GM20431 (cell line): ENCODE data around the gene MRPS11.
"Not testable (repeated sequence)": the region's sequence is repeated elsewhere in the genome, so short reads cannot be mapped to it uniquely, and the experiment has no call there.

Source experiments
- in situ Hi-C: fragments of 300-500 bp; cut with MseI, MboI; formaldehyde crosslinking; loops from one replicate; pipeline ENCODE4 v1.15.0; 2020; ENCODE audit warnings: low sequenced_read_pairs; ENCODE audit not compliant: unreplicated experiment

Gene MRPS11

DNA sequence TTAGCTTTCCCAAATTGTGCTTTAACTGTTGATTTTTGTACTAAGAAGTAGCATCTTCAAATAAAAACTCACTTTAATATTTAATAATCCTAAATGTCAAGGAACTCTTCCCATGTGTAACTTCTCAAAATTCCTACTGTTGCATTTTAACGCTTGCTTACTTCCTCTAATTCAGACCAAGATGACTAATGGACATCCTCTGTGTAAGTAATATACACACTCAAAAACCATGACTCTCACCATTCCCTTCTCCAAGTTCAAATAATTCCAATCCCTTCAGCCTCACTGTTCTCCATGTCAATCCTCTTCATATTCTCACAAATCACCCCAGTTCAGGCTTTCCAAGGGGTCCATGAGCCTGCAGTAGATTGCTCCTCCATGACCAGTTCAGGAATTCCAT, 13.3 kb upstream of the MRPS11 start:
- in situ Hi-C loops: no loop called here

DNA sequence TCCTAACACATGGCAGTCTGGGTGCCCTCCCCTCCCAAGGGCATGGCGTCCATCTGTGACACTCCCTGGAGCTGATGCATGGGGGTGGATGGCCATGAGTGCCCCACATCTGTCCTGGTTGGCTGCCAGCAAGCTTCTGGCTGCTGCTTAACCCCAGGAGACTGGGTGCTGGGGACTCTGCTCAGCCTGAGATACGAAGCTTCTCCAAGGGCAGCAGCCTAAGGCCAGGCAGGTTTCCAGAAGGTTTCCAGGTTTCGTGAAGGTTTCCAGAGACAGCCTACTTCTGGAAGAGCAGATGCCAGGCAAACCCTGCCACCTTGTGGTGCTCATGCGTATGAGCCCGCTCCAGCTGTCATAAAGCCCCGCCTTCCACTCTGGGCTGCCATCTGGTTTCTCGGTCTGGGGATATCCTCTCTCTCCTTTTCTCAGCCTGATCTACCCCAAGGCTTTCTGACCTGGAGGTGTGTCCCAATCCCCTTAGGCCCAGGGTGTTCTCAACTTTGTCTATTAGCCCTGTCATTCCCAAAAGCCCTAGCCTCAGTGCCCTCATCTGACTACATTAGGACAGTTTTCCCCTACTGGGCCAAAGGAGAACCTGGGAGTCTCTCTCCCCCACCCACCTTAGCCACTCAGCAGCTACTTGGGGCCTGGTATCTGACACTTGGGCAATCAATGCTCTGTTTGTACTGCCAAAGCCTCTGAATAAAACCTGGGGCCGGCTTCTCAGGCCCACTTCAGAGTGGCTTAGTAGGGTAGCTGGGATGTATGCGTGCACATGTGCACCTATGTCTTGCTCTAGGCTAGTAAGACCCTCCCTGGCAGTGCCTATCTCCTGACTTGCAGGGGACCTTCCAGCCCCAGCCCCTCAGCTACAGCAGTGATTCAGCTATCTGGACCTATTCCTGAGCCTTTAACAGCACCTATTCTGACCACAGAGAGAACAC, 12.4 kb upstream of the MRPS11 start:
- in situ Hi-C loops: no loop called here

DNA sequence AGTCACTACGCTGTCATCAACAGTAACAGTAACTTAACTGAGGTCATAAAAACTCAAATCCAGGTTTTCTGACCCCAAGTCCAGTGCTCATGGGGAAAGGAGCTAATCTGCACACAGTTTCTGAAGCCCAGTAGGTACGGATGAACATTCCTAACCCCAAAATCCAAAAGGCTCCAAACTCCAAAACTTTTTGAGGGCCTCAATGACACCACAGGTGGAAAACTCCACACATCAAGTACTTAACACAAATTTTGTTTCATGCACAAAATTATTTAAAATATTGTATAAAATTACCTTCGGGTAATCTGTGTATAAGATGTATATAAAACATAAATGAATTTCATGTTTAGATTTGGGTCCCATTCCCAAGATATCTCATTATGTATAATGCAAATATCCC, 10.8 kb upstream of the MRPS11 start:
- in situ Hi-C loops: no loop called here

DNA sequence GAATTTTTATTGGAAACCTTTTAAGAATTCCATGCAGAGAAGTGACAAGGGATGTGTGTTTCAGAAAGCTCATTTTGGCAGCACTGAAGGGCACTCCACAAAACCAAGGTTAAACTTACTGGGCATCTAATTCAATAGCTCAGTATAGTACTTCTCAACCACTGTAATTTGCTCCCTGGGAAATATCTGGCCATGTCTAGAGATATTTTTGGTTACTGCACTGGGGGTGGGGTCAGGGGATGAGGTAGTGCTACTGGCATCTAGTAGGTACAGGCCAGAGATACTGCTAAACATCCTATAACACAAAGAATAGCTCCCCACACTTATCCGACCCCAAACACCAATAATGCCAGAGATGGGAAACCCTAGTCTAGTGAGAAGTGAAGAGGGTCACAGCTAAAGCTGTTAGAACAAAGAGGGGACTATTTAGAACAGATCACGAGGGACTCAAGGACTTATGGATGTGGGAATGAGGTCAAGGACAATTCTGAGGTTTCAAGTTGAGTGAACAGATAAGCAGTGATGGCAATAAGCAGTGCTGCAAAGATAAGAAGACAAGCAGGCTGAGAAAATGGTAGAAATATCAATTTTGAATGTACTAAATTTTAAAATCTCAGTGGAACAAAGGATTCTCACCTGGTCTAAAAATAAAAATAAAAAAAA, 3.5 kb upstream of the MRPS11 start:
- in situ Hi-C loops: no loop called here

DNA sequence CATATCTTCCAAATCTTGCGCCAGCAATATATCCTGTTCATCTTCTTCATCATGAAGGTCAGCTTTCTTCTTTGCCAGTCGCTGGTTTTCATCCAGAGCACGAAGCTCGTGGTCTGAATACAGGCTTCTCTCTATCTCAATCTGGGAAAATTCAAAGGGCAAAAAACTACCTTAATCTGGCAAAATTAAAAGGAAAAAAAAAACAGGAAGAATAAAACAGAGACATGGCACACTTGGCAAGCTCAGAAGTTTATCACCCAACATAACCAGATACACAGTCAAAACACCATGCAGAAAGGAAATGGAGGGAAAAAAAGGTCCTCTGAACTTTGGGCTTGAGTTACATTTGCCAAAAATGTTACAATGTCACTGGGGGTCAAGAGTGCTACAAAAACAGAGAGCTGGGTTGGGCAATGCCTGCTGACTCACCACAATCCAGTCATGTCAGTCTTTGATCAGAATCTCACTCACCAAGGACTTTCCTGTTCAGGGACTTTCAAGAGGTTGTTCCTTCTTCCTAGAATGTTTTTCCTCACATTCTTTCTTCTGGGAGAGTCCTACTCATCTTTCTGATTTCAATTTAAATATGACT, 1.8 kb upstream of the MRPS11 start:
- in situ Hi-C loops: no loop called here

DNA sequence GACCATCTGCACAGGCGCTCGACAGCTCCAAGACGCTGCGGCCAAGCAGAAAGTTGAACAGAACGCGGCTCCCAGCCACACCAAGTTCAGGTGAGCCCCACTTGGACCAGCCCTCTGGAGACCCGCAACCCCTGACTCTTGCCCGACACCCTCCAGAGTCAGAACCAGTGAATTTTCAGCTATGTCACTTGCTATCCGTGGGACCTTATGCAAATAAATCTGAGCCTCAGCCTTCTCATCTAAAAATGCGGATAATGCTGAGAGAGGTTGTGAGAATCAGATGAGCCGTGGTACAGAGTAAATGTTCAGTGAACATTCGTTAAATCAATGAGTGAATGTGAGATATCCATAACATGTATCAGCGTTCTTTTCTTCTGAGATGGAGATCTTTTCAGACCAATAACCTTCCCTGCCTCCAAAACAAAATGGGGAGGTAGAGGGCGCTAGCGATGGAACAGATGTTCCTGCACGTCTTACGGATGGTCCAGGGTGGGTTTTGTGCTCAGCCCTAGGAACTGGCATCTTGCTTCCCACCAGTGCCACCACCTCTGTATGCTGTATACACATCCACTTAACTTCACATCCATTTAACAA, 524 bp downstream of the MRPS11 start:
- in situ Hi-C loops: no loop called here

DNA sequence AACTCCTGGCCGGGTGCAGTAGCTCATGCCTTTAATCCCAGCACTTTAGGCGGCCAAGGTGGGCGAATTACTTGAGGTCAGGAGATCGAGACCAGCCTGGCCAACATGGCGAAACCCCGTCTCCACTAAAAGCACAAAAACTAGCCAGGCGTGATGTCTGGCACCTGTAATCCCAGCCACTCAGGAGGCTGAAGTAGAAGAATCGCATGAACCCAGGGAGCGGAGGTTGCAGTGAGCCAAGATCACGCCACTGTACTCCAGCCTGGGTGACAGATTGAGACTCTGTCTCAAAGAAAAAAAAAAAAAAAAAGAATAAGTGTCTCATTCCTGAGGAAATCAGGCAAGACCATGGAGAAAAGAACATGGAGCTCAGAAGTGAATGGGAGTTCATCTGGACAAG, 1.2 kb downstream of the MRPS11 start:
- in situ Hi-C loops: not testable (repeated sequence)

DNA sequence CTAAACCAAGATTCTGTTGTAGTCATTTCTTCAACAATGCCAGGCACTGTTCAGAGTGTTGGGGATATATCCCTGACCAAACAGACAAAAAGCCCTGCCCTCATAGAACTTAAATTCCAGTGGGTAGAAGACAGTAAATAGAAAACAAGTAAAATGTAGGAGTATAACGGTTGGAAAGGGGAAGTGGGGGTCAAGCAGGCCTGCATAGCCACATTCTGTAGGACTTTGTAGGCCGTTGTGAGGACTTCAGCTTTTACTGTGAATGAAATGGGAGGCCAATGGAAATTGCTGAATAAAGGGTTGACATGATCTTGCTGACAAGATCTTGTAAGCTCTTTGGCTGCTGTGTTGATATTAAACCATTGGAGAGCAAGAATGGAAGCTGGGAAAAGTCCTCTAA, 1.8 kb downstream of the MRPS11 start:
- in situ Hi-C loops: no loop called here

DNA sequence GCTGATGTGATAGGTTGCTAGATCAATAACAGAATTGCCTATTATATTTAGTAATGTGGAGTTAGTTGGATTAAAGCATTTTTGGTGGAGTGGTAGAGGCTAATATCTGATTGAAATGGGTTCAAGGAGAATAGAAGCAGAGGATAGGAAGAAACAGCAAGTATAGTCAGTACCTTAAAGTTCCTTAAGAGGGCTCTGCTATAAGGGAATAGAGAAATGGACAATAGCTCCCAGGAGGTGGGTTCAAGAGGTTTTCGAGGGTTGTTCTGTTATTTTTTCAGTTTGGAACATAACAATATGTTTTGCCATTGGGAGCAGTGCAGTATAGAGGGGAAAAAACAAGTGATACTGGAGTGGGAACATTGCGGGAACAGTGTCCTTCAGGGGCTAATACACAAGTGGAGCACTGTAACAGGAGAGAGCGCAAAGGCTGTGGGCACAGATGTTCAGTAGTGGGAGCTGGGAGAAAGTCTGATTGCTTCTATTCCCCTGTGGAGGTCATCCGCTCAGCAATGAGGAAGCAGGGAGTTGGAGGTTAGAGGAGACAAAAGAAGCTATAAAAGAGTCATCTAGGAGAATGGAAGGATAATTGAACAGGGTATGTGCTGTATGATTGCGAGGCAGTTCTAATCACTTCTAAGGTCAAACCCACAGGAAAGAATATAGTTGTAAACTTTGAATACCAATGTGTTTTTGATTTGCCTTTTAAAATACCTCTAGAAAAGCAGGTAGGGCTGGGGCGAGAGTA, 3.3 kb downstream of the MRPS11 start:
- in situ Hi-C loops: no loop called here

DNA sequence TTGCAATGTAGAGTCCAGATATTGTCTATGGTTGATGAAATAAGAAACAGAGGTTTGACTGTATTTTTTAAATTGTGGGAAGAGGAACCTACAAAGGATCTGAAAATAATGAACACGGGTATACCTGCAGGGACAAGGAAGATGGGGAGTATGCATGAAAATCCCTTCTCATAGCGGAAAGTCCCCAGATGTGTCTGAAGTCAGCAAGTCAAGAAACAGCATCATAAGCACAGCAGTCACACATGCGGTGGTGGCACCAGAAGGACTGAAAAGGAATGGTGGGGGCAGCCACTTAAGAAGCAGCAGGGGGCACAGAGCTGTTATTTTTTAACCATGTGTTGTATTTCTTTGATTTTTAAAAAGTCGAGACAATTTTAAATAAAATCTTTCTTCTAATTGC, 4.7 kb downstream of the MRPS11 start:
- in situ Hi-C loops: no loop called here

DNA sequence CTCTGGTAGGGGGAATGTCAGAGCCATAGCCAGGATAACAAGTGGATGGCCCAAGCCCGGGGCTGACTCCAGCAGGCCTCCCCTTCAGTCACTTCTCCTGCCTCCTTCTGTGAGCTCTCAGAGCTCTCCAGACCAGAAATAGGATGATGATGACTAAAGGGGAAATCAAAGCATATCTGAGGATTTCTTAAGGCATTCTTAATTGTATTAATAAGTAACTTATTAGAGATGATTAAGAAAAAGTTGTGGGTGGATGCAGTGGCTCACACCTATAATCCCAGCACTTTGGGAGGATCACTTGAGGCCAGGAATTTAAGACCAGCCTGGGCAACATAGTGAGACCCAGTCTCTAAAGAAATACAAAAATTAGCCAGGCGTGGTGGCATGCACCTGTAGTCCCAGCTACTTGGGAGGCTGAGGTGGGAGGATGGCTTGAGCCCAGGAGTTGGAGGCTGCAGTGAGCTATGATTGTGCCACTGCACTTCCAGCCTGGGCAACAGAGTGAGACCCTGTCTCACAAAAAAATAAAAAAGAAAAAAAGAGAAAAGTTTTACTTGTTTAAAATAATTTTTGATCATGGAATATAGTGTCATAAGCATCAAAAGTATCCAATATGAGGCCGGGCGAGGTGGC, 6.3 kb downstream of the MRPS11 start:
- in situ Hi-C loops: not testable (repeated sequence)

DNA sequence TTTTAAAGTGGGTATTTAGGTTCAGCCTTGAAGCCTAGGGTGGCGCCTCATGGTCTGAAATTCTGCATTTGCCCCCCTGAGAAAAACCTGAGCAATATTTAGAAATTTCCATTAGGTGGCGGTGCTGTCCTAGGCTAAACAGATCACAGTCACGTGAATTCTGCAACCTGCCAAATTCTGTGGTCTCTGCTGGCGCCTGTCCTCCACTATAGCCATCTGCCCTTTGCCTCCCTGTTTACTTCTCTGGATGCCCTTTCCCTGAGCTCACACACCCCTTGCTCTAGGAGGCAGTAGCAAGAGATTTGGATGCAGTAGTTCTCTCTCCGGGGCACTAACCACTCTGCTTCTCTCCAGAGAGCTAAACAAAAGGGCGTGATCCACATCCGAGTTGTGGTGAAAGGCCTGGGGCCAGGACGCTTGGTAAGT, 9.1 kb downstream of the MRPS11 start:
- in situ Hi-C loops: no loop called here

DNA sequence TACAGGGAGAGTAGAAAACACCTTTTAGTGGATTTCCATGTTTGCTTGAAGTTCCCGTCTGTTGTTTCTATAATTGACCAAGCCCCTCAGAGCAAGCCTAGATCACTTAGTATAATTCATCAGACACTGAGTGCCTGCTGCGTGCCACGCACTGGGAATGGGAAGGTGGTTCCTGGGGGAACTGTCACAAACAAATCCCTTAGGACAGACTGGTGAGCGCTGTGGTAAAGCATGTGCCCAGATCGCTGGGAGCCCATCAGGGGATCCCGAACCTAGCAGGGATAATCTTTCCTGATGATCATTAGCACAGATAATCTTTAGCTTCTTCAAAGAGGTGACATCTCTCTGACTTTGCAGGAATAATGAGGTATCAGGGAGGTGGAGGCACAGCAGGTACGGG, 9.6 kb downstream of the MRPS11 start:
- in situ Hi-C loops: no loop called here

DNA sequence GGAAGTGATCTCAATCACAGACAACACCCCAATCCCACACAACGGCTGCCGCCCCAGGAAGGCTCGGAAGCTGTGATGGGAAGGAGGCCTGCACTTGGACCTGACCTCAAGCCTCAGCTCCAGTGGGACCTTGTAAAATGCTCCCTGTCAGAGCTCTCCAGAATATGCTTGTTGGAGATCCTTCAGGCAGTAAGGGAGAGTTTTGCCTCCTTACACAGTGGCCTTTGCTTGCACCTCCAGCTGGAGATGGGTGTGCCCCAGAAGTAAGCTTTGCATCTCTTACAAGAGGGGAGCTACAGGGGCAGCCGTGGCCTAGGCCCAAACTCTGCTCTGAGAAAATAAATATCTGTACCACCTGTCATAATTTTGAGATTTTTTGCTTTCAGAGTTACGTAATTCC, 10.4 kb downstream of the MRPS11 start:
- in situ Hi-C loops: no loop called here

DNA sequence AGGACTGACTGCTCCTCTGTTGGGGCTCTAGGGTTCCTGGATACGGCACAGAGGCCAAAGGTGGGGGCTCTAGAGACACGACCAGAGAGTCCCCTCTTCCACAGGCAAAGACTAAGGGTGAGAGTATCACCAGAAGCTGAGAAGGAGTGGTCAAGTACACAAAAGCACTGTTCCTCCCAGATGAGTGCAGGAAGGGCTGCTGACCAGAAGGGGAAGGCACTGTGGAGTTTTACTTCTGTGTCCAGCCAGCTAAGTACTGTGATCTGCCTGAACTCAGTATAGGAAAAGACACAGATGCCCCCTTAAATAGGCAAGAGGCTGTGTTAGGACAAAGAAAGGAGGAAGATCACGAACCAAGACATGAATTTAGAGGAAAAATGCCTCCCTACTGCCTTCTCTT, 11.7 kb downstream of the MRPS11 start:
- in situ Hi-C loops: no loop called here

DNA sequence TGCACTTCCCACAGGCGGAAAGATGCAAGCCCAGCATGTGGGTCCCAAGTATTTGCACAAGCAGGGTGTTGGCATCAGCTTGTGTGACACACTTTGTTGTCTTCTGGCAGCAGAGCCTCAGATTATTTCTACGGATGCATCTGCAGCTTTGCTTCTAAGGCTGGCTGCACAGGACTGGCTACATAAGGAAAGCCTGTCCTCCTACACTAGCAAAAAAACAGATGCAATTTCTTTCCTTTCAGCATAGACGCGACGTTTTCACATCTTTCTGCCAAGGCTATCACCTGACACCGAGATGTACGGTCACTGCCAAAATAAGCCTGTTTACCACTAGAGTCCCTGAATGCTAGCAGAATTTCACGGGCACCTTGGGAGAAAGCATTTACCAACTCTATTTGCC, 13.5 kb downstream of the MRPS11 start:
- in situ Hi-C loops: no loop called here

DNA sequence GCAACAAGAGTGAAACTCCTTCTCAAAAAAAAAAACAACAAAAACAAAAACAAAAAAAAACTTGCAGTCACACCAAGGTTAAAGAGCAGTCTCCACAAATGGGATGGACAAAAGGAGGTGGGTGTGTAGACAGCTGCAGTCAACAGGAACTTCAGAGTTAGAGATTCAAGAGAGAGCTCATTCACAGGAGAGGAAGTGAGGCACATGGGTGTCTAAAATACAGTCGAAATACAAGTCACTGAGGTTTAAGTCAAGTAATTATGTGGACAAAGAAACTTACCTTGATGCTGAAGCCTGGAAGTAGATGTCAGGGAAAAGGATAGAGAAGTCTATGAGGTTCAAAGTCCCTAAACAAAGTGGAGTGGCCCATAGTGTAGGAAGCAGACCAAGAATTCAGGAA, 14.8 kb downstream of the MRPS11 start:
- in situ Hi-C loops: no loop called here

DNA sequence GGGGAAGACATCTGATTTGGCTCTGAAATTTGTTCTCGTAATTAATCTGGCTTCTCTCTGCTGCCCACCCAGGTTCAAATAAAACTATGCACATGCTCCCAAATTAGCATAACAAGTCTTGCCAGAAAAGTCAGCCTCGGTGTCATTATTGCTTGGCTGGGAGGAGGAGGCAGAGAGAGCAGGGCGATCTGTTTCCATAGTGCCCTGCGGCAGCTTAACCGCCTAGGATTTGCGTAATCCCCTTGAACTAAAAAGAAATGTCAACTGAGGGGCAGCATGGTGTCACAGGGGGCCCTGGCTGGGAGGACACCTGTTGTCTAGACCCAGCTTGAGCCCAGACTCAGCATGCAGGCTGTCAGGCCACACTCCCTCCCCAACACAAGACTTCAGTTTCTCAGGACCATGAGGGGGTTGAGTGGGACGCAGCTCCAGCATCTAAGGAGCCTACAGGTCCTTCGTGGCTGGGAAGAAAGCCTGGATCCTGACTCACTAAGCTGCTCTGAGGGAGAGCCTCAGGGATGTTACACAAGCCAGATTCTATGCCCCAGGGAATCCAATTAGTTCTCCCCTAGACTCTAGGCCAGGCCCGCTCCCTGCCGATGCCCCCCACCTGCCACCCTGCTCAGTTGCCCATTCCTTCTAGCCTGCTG, 17.3 kb downstream of the MRPS11 start:
- in situ Hi-C loops: no loop called here

DNA sequence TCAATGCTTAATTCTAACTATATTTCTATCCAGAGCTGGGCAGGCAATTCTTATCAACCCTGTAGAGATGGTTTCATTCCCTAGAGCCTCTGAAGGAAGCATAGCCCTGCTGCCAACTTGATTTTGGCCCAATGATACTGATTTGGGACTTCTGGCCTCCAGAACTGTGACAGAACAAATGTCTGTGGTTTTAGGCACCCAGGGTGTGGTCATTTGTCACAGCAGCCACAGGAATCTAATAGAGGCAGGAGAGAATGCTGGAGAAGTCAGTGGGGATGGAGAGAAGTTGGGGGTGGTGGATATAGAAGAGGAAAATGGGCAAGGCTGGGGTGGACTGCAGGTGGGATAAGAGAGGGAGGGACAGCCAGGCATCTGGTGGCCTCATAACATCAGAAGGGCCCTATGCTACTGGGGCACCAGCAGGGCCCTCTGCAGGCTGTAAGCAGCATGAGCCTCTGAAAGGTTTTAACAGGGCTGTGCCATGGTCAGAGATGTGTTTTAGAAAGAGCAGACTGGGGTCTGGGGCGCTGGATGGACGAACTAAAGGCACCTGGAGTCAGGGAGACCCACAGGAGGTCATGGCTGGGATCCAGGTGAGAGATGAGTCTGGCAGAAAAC, 19.8 kb downstream of the MRPS11 start:
- in situ Hi-C loops: no loop called here
